Lower lobe of right lung (tissue), 2 donors: ENCODE results near the gene HAVCR1. TPM values are rescaled to one million over a fixed set of nuclear protein-coding genes. Genes with fewer than 3 reads are reported as not detected.
"Not testable (repeated sequence)": the region's sequence is repeated elsewhere in the genome, so short reads cannot be mapped to it uniquely, and the experiment has no call there.

Experiments
- ATAC-seq, 2 donors: fragments of 200-7000 bp; cut with Tn5 transposase; one replicate each; pipeline ENCODE4 v1.9.1; 2020 to 2022; ENCODE audit warnings: mild to moderate bottlenecking in 2 of 2, moderate library complexity in 2 of 2
- DNase-seq: peaks from one replicate; pipeline ENCODE4 v3.0.0-alpha.2; 2020
- H3K27ac ChIP-seq: fragments of 200-600 bp; one replicate; pipeline ENCODE4 v1.8.0; 2022
- H3K27me3 ChIP-seq: fragments of 200-600 bp; one replicate; pipeline ENCODE4 v1.8.0; 2022; ENCODE audit warnings: low read depth
- H3K36me3 ChIP-seq: fragments of 200-600 bp; one replicate; pipeline ENCODE4 v1.8.0; 2022; ENCODE audit warnings: mild to moderate bottlenecking
- H3K4me1 ChIP-seq: fragments of 200-600 bp; one replicate; pipeline ENCODE4 v1.8.0; 2022
- H3K4me3 ChIP-seq: fragments of 200-600 bp; one replicate; pipeline ENCODE4 v1.8.0; 2022; ENCODE audit warnings: mild to moderate bottlenecking
- H3K9me3 ChIP-seq: fragments of 200-600 bp; one replicate; pipeline ENCODE4 v1.8.0; 2022
- intact Hi-C: fragments of 100-400 bp; cut with DNase I; formaldehyde crosslinking; loops from one replicate; pipeline ENCODE4 v1.11.0; 2022
- total RNA-seq: library from RNA; stranded (reverse); fragmentation: NEBNext Ultra II Directional; extraction: Animal tissue kit (Norgen Biotek cat#: 25700); gene quantifications from one replicate; pipeline ENCODE4 v1.2.1, GENCODE V29; 2021
- TF ChIP-seq, protein P1 (sequence below): fragments of 200-600 bp; IDR thresholded peaks from one replicate; pipeline ENCODE4 v1.8.0; 2022; ENCODE audit warnings: antibody characterized with exemption, mild to moderate bottlenecking
- donor health status: DM: no; HTN: yes; CAD: no; lungs with severe emphysema.

Gene HAVCR1
- total RNA-seq, 1 donor from 2014 or later, result not detected

- H3K4me1 ChIP-seq, result no peaks in the 10 kb centered on the region
- DNase-seq, result no peak
- H3K36me3 ChIP-seq, result no peaks in the 10 kb centered on the region
- no peak overlapping the region for H3K4me3 ChIP-seq
- no peak overlapping the region for H3K27ac ChIP-seq
- TF ChIP-seq, protein P1, sequence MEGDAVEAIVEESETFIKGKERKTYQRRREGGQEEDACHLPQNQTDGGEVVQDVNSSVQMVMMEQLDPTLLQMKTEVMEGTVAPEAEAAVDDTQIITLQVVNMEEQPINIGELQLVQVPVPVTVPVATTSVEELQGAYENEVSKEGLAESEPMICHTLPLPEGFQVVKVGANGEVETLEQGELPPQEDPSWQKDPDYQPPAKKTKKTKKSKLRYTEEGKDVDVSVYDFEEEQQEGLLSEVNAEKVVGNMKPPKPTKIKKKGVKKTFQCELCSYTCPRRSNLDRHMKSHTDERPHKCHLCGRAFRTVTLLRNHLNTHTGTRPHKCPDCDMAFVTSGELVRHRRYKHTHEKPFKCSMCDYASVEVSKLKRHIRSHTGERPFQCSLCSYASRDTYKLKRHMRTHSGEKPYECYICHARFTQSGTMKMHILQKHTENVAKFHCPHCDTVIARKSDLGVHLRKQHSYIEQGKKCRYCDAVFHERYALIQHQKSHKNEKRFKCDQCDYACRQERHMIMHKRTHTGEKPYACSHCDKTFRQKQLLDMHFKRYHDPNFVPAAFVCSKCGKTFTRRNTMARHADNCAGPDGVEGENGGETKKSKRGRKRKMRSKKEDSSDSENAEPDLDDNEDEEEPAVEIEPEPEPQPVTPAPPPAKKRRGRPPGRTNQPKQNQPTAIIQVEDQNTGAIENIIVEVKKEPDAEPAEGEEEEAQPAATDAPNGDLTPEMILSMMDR, result no peak
- H3K27me3 ChIP-seq, result no peaks in the 10 kb centered on the region
- no peaks in the 10 kb centered on the region for H3K9me3 ChIP-seq
- intact Hi-C loops, result no loop called here
- ATAC-seq, result no peak
Measured at GRCh38 chr5:157059891-157060290, 975 bp upstream of the HAVCR1 start.

DNA sequence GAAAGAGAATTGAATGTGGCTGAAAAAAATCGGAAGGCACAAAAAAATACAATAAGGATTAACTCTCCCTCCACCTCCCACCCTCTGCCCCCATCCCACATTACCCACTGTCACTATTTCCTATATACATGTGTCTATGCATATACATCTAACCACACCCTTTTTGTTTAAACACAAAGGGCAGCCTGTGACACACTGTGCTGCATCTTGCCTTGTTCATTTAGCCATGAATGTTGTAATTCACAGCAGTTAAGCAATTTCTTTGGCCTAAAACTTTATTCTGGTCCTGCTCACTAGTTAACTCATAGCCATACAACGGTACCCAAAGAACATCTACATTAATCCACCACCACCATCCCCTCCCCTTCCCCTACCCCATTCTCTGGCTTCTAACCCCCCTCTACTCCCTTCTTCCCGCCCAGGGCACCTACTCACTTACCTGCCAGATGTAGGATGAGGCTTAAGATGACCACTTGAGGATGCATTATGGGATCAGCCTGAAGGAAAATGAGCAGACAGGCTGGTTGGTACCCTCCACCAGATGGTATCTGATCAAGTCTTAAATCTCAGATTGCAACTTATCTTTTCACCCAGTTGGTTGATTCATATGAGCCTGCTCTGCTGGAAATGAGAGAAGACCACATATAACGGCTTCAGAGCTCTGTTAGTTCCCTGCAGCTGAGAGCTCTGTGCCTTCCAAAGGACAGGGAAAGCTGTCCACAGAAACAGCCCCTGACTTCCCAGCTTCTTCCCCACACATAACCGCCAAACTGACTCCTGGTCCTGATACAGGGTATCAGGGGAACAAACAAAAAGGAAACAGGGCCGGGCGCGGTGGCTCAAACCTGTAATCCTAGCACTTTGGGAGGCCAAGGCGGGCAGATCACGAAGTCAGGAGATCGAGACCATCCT, 1.2 kb downstream of the HAVCR1 start:
- H3K9me3 ChIP-seq, result no peaks in the 10 kb centered on the region
- no peak overlapping the region for H3K27ac ChIP-seq
- intact Hi-C loops, result no loop called here
- no peak overlapping the region for H3K4me3 ChIP-seq
- no peaks in the 10 kb centered on the region for H3K27me3 ChIP-seq
- ATAC-seq, result no peak
- no peaks in the 10 kb centered on the region for H3K36me3 ChIP-seq
- DNase-seq, result no peak
- TF ChIP-seq, protein P1, result no peak
- H3K4me1 ChIP-seq, result no peaks in the 10 kb centered on the region

GRCh38 chr5:157056848-157057247, 2.1 kb downstream of the HAVCR1 start:
- ATAC-seq, H3K4me1 ChIP-seq, H3K4me3 ChIP-seq, H3K36me3 ChIP-seq, H3K27ac ChIP-seq, H3K27me3 ChIP-seq, intact Hi-C loops, H3K9me3 ChIP-seq, DNase-seq: not testable (repeated sequence)

DNA sequence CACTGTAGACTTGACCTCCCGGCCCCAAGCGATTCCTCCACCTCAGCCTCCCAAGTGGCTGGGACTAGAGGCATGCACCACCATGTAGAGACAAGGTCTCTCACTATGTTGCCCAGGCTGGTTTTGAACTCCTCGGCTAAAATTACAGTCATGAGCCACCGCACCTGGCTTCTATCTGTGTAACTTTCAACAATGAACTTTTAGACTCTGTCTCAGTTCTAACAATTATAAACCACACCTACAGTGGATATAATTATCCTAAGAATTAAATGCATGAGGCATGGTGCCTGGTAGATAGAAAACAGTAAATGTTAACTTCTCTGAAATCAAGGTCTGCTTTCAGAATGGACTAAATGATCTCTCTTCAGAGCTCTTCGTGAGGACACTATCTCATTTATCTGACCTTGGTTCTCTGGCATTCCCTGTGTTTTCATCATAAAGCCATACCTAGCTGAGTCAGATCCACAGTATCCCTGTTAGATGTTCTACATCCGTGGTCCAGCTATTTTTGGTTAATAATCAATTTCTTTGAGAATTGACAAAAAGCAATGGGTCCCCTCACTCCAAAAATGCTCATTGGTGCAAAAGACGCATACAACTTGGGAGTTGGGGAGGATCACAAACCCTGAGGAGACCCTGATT, 7.2 kb downstream of the HAVCR1 start:
- no peaks in the 10 kb centered on the region for H3K27me3 ChIP-seq
- ATAC-seq, result no peak
- H3K9me3 ChIP-seq, result no peaks in the 10 kb centered on the region
- no peaks in the 10 kb centered on the region for H3K36me3 ChIP-seq
- TF ChIP-seq, protein P1, result no peak
- H3K27ac ChIP-seq, result no peak overlapping the region
- no peak overlapping the region for H3K4me3 ChIP-seq
- intact Hi-C loops, result no loop called here
- no peaks in the 10 kb centered on the region for H3K4me1 ChIP-seq
- DNase-seq, result no peak

GRCh38 chr5:157050050-157050449, 8.9 kb downstream of the HAVCR1 start:
- Histone ChIP-seq H3K4me3 (no peak overlapping the region), H3K9me3 (no peaks in the 10 kb centered on the region), H3K4me1 (no peaks in the 10 kb centered on the region), H3K36me3 (no peaks in the 10 kb centered on the region), H3K27ac (no peak overlapping the region), H3K27me3 (no peaks in the 10 kb centered on the region)
- intact Hi-C loops, result no loop called here
- TF ChIP-seq, protein P1, result no peak
- DNase-seq (no peak), ATAC-seq (no peak)

DNA sequence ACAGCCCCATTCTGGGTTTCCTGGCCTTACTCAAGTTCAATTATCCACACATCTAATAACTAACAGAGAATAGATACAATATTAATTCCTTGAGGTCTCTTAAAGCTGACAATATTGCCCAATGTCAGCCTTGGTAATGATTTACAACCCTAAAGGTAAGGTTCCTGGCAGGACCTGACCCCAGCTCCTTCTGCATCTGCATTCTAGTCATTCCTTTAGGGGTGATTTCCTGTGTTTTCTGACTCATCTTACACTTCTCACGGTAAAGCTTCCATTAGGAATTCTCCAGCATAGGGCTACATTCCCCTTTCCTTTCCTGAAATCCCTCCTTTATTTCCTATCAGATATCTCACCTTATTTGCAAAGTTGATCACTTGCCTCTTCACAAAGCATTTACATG, 9.3 kb downstream of the HAVCR1 start:
- H3K4me3 ChIP-seq, result no peak overlapping the region
- TF ChIP-seq, protein P1, result no peak

More for the DNA sequence above, 9.3 kb downstream of the HAVCR1 start:
- no peaks in the 10 kb centered on the region for H3K36me3 ChIP-seq
- H3K9me3 ChIP-seq, result no peaks in the 10 kb centered on the region
- ATAC-seq, result no peak
- no peaks in the 10 kb centered on the region for H3K4me1 ChIP-seq
- no peaks in the 10 kb centered on the region for H3K27me3 ChIP-seq
- intact Hi-C loops, result no loop called here
- DNase-seq, result no peak
- H3K27ac ChIP-seq, result no peak overlapping the region
